Body of pancreas (tissue), 4 donors: ENCODE results near the gene LYRM1.

Source experiments
- CTCF ChIP-seq, 7 experiments: fragments of 450-650 bp in 4 of 7; fragments of 200-600 bp in 3 of 7; sonication (generic) in 3 of 7; IDR thresholded peaks; one replicate each; pipeline ENCODE4 v1.5.1; 2016 to 2019; ENCODE audit warnings: antibody characterized with exemption in 7 of 7
- POLR2A ChIP-seq, 3 donors: fragments of 450-650 bp; IDR thresholded peaks; one replicate each; pipeline ENCODE4 v1.6.1; 2016; ENCODE audit warnings: antibody characterized with exemption in 3 of 3, mild to moderate bottlenecking in 2 of 3

GRCh38 chr16:20933589-20933988, 33.0 kb downstream of the LYRM1 start:
- TF ChIP-seq CTCF (IDR thresholded peaks at IDR 0.05) (no peak), POLR2A (IDR thresholded peaks at IDR 0.05) (no peak)
